CD4-positive, alpha-beta T cell treated with Interleukin-21 for 1 hour (primary cell): ENCODE data around the gene MARS1.
"Not testable (repeated sequence)": the region's sequence is repeated elsewhere in the genome, so short reads cannot be mapped to it uniquely, and the experiment has no call there.

Experiments used
- DNase-seq: peaks from one replicate; pipeline ENCODE4 v3.0.0-alpha.2; 2020

MARS1 gene

DNA sequence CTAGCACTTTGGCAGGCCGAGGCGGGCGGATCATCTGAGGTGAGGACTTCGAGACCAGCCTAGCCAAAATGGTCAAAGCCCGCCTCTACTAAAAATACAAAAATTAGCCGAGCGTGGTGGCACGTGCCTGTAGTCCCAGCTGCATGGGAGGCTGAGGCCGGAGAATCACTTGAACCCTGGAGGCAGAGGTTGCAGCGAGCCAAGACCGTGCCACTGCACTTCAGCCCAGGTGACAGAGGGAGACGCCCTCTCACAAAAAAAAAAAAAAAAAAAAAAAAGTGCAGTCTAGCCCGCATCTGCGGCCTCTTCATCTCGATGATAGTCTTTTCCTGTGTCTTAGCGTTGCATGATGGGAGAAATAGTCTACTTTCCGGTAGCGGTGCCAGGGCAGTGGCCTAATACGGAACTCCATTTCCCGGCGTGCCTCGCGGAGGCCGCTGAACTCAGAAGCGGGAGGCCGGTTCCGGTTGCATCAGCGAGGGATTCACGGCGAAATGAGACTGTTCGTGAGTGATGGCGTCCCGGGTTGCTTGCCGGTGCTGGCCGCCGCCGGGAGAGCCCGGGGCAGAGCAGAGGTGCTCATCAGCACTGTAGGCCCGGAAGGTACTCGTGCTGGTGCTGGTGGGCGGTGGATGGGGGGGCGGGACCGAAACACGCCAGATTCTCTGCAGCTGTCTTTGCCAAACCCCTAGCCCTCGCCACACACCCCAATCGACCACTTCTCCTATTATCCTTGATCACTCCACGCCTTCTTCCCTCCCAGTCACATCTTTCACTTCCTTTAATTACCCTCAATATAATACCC, at the start of gene MARS1:
TSS of gene MARS1 (plus strand) at position 472 of the 805 bp plus-strand sequence. CDS start at position 495, 23 bp downstream.
- DNase-seq = peak; percentile 96

DNA sequence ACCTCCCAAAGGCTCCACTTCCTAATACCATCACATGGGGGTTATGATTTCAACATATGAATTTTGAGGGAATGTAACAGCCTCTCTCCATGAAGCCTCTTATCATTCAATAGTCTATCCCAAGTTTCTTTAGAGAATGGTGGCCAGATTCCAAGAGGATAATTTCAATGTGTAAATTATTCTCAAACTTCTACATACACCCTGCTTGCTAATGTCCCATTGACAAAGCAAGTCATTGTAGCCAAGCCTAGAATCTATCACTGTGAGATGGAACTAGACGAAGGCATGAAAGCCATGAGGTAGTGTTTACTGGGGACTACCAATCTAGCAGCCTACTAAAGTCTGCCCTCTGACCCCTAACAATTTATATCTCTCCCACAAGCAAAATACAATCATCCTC, 49.5 kb upstream of the MARS1 start:
- DNase-seq = no peak

DNA sequence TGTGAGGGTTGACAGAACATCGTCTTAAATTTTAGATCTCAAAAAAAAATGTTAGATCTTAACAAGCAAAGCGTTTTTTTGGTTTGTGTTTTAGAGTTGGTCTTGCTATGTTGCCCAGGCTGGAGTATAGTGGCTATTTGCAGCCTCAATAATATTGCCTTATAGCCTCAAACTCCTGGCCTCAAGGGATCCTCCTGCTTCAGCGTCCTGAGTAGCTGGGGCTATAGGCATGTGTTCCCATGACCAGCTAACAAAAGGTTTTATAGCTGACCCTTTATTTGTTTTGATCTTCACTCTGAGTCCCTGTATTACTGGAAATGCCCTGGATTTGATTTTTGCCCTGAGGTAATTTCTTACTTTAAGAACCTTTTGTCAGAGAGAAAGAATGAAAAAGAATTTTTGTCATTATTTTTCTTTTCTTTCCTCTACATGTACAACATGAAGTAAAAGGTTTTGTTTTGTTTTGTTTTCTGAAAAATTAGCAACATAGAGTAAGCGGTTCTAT, 48.1 kb upstream of the MARS1 start:
- no peak for DNase-seq

DNA sequence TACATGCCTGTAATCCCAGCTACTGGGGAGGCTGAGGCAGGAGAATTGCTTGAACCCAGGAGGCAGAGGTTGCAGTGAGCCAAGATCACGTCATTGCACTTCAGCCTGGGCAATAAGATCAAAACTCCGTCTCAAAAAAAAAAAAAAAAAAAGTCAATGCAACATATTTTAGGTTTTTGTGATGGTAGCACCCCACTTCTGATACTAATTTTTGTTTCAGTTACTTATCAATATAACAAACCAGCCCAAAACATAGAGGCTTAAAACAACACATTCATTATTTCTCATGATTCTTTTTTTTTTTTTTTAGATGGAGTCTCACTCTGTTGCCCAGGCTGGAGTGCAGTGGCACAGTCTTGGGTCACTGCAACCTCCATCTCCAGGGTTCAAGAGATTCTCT, 46.5 kb upstream of the MARS1 start:
- not testable (repeated sequence) for DNase-seq

DNA sequence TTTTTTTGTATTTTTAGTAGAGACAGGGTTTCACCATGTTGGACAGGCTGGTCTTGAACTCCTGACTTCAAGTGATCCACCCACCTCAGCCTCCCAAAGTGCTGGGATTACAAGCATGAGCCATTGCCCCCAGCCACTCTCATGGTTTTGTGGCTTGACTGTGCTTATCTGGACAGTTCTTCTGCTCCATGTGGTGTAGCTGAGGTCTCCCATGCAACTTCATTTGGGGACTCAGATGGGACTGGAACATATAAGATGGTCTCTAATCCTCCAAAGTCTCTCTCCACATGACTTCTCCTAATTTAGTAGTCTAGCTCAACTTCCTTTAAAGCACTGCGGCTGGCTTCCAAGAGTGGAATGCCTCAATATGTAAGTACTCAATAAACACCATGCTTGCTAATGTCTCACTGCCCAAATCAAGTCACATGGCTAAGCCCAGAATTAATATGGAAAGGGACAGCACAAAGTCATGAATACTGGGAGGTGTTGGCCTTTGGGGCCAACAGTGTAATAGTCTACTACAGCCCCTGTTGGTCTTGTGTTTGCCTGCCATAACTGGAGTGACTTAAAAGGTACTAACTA, 45.9 kb upstream of the MARS1 start:
- no peak for DNase-seq

DNA sequence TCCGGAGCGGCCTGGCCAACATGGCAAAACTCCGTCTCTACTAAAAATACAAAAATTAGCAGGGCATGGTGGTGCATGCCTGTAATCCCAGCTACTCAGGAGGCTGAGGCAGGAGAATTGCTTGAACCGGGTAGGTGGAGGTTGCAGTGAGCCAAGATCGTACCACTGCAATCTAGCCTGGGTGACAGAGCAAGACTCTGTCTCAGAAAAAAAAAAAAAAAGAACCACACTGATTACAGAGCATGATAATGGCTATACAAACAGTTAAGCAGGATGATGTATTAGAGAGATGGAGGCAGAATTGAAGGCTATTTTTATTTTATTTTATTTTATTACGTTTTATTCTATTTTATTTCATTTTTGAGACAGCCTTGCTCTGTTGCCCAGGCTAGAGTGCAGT, 43.5 kb upstream of the MARS1 start:
- DNase-seq = not testable (repeated sequence)

DNA sequence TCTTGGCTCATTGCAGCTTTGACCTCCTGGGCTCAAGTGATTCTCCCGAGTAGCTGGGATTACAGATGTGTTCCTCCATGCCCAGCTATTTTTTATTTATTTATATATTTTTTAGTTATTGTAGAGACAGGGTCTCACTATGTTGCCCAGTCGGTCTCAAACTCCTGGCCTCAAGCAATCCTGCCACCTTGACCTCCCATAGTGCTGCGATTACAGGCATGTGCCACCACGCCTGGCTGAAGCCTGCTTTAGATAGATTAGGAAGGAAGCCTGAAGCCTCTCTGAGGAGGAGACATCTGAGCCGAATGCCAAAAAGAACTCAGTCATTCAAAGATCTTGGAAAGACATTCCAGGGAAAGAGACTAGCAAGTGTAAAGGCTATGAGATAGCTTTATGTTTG, 43.1 kb upstream of the MARS1 start:
- no peak for DNase-seq

DNA sequence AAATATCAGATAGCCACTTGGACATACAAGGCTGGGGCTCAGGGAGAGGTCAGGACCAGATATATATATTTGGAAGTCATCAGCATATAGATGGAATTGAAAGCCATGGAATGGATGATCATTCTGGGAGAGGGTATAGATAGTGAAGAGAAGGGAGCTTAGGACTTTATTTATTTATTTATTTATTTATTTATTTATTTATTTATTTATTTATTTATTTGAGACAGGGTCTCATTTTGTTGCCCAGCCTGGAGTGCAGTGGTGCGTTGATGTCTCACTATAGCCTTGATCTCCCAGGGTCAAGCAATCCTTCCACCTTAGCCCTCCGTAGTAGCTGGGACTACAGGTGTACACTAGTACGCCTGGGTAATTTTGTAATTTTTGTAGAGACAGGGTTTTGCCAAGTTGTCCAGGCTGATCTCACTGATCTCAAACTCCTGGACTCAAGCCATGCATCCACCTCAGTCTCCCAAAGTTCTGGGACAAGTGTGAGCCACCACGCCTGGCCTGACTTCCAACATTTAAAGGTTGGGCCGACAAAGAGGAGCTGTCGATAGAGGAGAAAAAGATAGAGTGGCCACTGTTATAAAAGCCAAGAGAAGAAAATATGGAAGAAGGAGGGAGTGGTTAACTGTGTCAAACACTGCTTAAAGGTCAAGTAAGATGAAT, 41.4 kb upstream of the MARS1 start:
- DNase-seq = no peak

DNA sequence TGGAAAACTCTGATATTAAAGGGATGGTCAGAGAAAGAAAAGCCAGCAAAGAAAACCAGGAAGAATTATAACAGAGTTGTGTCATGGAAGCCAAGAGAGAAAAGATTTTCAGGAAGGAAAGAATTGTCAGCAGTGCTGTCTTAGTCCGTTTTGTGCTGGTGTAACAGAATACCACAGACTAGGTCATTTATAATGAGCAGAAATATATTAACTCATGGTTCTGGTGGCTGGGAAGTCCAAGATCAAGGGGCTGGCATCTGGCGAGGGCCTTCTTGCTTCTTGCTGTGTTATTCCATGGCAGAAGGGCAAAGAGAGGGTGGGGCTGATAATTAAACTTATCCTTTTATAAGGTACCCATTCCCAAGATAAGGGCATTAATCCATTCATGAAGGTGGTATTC, 39.2 kb upstream of the MARS1 start:
- DNase-seq = no peak

DNA sequence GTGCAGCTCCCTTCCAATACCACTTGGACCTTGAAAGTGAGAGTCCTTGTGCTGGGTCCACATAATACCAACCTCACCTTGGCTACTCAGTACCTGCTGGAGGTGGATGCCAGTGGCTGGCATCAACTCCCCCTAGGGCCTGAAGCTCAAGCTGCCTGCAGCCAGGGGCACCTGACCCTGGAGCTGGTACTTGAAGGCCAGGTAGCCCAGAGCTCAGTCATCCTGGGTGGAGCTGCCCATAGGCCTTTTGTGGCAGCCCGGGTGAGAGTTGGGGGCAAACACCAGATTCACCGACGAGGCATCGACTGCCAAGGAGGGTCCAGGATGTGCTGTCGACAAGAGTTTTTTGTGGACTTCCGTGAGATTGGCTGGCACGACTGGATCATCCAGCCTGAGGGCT, 38.5 kb upstream of the MARS1 start:
- no peak for DNase-seq

DNA sequence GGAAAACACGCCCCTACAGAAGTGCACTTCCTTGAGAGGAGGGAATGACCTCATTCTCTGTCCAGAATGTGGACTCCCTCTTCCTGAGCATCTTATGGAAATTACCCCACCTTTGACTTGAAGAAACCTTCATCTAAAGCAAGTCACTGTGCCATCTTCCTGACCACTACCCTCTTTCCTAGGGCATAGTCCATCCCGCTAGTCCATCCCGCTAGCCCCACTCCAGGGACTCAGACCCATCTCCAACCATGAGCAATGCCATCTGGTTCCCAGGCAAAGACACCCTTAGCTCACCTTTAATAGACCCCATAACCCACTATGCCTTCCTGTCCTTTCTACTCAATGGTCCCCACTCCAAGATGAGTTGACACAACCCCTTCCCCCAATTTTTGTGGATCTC, 37.8 kb upstream of the MARS1 start:
- no peak for DNase-seq

DNA sequence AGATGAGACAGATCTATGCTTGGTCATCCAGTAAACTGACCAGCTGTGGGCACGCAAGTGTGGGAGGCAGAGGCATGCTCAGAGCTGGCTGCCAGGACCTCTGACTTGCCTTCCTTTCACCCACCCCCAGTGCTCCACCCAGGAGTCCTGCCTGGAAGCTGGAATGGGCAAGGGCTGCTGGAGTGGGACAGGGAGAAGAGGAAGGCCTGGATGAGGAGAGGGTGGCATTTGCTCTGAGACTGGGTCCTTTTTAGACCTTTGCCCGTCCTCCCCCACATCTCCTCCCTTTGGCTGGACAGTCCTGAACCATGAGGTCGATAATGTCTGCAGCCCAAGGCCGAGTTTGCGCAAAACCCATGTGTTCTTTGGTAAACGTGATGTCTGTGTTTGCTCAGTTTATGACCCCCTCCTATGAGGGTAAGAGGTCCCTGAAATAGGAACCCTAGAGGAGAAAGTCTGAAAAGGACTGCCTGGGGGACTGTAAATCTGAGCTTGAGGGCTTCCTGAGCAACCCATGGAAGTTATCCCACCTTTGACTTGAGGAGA, 36.6 kb upstream of the MARS1 start:
- DNase-seq = no peak

DNA sequence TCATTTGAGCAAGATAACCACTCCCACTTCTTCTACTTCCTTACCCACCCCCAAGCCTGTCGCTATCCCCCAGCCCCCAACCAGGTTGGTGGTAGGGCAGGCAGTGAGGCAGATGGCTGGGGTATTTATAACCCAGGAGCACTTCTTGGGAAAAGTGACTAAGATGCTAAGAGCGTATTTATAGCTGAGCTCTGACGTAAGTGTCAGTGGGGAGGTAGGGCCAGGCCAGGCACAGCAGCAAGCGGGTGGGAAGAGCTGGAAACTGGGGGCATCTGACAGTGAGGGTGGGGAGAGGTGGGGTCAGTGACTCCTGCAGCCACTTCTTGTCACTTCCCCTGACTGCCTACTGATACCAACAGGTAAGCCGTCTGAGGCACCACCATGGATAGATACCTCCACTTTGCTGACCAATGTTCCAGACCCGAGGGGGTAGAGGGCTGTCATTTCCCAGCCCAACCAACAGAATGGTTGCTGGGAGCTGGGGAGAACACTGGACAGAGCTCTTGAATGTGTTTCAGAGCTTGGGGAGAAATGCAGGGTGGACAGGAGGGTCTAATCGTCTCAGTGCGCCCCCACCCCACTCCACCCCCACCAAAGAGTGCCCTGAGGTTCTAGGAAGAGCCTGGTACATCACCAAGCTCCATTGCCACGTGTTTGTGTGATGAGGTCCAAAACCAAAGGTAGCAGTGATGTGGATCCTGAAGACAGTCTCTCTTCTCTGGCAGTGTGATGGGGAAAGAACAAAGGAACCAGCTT, 35.5 kb upstream of the MARS1 start:
- no peak for DNase-seq

DNA sequence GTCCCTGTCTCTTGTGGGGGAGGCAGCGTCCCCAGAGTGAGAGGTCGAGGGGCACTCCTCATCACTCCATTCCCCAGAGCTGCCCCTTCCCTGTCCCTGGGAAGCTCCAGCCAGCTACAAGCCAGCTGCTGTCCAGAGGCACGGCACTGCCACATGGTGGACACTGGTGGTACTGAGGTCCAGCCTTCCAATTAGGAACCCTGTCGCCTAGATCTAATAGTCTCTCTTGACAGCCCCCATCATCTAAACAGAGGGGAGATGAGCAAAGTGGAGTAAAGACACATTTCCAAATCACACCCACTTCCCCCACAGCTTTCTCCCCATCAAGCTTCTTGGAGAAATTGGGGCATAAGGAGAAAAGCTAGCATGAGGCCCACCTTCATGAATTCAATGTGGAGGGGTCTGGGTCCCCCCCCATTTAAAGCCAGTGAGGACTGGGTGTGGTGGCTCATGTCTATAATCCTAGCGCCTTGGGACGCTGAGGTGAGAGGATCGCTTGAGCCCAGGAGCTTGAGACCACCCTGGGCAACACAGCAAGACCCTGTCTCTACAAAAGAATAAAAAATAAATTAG, 34.8 kb upstream of the MARS1 start:
- peak; percentile 52 for DNase-seq

DNA sequence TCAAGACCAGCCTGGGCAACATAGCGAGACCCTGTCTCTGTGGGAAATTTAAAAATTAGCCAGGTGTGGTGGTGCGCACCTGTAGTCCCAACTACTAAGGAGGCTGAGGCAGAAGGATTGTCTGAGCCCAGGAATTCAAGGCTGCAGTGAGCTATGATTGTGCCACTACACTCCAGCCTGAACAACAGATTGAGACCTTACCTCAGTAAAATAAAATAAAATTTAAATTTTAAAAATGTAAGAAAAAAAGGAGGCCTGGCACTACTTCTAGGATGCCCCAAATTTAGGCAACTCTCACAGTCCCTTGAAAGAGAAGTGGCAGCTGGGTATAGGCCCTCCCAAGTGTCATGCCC, 33.7 kb upstream of the MARS1 start:
- no peak for DNase-seq

DNA sequence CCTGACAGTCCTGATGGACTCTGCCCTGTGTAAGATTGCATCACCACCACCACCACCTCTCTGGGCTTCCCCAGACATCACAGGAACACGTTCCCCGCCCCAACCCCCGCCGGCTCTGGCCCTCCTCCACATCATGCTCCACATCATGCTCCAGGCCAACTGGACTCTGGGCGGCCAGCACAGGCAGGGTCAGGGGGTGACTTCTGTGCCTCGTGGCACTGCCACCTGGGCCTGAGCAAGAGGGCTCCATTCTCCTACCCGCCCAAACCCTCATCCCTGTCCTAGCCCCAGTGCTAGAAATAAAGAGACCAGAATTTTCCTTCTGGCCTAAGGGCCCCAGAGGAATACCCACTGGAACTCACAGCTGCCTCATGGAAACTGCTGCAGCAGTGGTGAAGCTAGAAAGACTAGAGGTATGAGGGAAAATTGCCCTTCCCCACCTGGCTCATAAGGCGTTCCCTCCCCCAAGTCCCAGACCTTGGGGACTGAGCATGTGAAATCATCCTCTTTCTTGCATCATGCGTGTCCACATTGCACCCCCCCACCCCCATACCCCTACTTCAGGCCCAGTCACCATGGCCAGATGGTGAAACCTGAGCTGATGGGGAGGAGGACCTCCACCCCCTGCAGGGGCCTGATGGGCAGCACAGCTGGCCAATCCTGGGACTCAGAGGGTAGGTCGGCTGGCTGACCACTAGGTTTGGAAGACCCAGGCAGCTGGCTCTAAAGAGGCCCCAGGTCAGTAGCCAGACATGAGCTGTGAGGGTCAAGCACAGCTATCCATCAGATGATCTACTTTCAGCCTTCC, 33.1 kb upstream of the MARS1 start, which contains the start of gene INHBE:
TSS of gene INHBE (plus strand) at position 742 of the 808 bp plus-strand sequence. CDS start 230 bp downstream, outside the sequence.
- no peak for DNase-seq

DNA sequence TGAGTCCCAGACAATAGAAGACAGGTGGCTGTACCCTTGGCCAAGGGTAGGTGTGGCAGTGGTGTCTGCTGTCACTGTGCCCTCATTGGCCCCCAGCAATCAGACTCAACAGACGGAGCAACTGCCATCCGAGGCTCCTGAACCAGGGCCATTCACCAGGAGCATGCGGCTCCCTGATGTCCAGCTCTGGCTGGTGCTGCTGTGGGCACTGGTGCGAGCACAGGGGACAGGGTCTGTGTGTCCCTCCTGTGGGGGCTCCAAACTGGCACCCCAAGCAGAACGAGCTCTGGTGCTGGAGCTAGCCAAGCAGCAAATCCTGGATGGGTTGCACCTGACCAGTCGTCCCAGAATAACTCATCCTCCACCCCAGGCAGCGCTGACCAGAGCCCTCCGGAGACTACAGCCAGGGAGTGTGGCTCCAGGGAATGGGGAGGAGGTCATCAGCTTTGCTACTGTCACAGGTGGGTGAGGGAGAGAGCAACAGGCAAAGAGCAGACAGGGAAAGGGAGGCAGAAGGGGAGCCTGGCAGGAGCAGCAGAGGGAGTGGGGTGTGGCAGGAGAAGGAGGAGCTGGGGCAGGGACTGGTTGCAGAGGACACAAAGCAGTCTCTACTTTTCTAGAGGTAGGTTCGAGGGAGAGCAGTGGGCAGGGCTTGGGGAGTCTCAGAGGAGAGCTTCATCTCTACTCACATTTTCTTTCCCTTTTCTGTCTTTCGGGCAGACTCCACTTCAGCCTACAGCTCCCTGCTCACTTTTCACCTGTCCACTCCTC, 32.3 kb upstream of the MARS1 start:
- no peak for DNase-seq

DNA sequence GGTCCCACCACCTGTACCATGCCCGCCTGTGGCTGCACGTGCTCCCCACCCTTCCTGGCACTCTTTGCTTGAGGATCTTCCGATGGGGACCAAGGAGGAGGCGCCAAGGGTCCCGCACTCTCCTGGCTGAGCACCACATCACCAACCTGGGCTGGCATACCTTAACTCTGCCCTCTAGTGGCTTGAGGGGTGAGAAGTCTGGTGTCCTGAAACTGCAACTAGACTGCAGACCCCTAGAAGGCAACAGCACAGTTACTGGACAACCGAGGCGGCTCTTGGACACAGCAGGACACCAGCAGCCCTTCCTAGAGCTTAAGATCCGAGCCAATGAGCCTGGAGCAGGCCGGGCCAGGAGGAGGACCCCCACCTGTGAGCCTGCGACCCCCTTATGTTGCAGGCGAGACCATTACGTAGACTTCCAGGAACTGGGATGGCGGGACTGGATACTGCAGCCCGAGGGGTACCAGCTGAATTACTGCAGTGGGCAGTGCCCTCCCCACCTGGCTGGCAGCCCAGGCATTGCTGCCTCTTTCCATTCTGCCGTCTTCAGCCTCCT, 31.6 kb upstream of the MARS1 start:
- peak; percentile 67 for DNase-seq

DNA sequence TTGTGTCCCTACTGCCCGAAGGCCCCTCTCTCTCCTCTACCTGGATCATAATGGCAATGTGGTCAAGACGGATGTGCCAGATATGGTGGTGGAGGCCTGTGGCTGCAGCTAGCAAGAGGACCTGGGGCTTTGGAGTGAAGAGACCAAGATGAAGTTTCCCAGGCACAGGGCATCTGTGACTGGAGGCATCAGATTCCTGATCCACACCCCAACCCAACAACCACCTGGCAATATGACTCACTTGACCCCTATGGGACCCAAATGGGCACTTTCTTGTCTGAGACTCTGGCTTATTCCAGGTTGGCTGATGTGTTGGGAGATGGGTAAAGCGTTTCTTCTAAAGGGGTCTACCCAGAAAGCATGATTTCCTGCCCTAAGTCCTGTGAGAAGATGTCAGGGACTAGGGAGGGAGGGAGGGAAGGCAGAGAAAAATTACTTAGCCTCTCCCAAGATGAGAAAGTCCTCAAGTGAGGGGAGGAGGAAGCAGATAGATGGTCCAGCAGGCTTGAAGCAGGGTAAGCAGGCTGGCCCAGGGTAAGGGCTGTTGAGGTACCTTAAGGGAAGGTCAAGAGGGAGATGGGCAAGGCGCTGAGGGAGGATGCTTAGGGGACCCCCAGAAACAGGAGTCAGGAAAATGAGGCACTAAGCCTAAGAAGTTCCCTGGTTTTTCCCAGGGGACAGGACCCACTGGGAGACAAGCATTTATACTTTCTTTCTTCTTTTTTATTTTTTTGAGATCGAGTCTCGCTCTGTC, 31.0 kb upstream of the MARS1 start:
- no peak for DNase-seq

DNA sequence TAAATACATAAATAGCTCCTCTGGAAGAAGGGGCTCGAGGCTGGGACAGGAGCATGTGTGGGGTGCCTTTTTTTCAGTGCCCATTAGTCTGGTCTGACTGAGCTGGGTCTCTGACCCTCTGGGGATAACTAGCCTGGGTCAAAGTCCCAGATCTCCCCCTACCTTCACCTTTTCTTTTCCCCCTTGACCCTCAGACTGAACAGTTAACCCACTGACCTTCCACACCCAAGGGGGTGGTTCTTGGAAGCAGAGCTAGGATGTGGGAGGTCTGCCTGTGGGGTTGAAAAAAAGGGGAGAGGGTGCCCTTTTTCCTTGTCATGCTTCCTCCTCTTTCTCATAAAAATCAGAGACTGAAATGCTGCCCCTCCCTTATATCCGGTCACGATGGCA, 29.2 kb upstream of the MARS1 start:
- no peak for DNase-seq
